Neutrophil (primary cell): ENCODE data around the gene CD6.

ENCODE experiments used
- H3K27ac ChIP-seq: fragments of 200-600 bp; sonication (generic); 2 replicates; pipeline ENCODE4 v1.5.1; 2016; ENCODE audit warnings: mild to moderate bottlenecking, moderate library complexity
- H3K27me3 ChIP-seq: fragments of 200-600 bp; sonication (generic); 2 replicates; pipeline ENCODE4 v1.6.0; 2016; ENCODE audit warnings: mild to moderate bottlenecking
- H3K36me3 ChIP-seq: fragments of 200-600 bp; sonication (generic); 2 replicates; pipeline ENCODE4 v1.5.1; 2017
- H3K4me1 ChIP-seq, 2 experiments: fragments of 200-600 bp in 1 of 2; sonication (generic) in 1 of 2; 1 replicate in 1 of 2; 2 replicates in 1 of 2; pipeline versions ENCODE4 v1.5.1 to v1.6.1; 2013 to 2016; ENCODE audit warnings: low read depth in 1 of 2, low read length in 1 of 2, mild to moderate bottlenecking in 1 of 2, moderate library complexity in 1 of 2; ENCODE audit not compliant: control insufficient read depth in 1 of 2, insufficient read depth in 1 of 2
- H3K4me3 ChIP-seq, 2 experiments: fragments of 200-600 bp in 1 of 2; sonication (generic) in 1 of 2; 1 replicate in 1 of 2; 2 replicates in 1 of 2; pipeline ENCODE4 v1.5.1; 2013 to 2016; ENCODE audit warnings: low read depth in 1 of 2, low read length in 1 of 2, mild to moderate bottlenecking in 1 of 2, moderate library complexity in 1 of 2
- H3K9me3 ChIP-seq: fragments of 200-600 bp; sonication (generic); 2 replicates; pipeline ENCODE4 v1.5.1; 2016
- CTCF ChIP-seq: fragments of 200-600 bp; sonication (generic); IDR thresholded peaks from 2 replicates; pipeline ENCODE4 v1.5.1; 2016; ENCODE audit warnings: antibody characterized with exemption

Gene CD6

GRCh38 chr11:60927061-60927592 lies 44.4 kb upstream of the CD6 start:
- Histone ChIP-seq H3K36me3 (peaks cover 4% of the 10 kb centered on the region), H3K27ac (no peak overlapping the region), H3K4me1 (peaks cover 0 to 6% of the 10 kb centered on the region in 2 experiments), H3K27me3 (peaks cover 97% of the 10 kb centered on the region), H3K4me3 (no peak overlapping the region), H3K9me3 (no peaks in the 10 kb centered on the region)
- no peak for TF ChIP-seq CTCF

- Histone ChIP-seq H3K4me3 (no peak overlapping the region), H3K27me3 (peaks cover 99% of the 10 kb centered on the region), H3K27ac (no peak overlapping the region), H3K36me3 (no peaks in the 10 kb centered on the region), H3K4me1 (peaks cover 0 to 6% of the 10 kb centered on the region in 2 experiments), H3K9me3 (no peaks in the 10 kb centered on the region)
- TF ChIP-seq CTCF, result no peak
These were observed 43.9 kb upstream of the CD6 start for GRCh38 chr11:60927600-60927999.

- Histone ChIP-seq H3K9me3 (no peaks in the 10 kb centered on the region), H3K36me3 (no peaks in the 10 kb centered on the region), H3K4me3 (no peak overlapping the region), H3K27me3 (peaks cover 98% of the 10 kb centered on the region), H3K4me1 (peaks cover 0 to 6% of the 10 kb centered on the region in 2 experiments), H3K27ac (no peak overlapping the region)
- no peak for TF ChIP-seq CTCF
These were observed 42.9 kb upstream of the CD6 start for GRCh38 chr11:60928563-60929001.

- H3K36me3 ChIP-seq, result no peaks in the 10 kb centered on the region
- no peaks in the 10 kb centered on the region for H3K9me3 ChIP-seq
- H3K4me3 ChIP-seq, result no peak overlapping the region
- H3K4me1 ChIP-seq, result no peaks in the 10 kb centered on the region
- no peak for TF ChIP-seq CTCF
- no peak overlapping the region for H3K27ac ChIP-seq
- H3K27me3 ChIP-seq, result peaks cover 91% of the 10 kb centered on the region
These were observed 41.7 kb upstream of the CD6 start for GRCh38 chr11:60929764-60930163.

GRCh38 chr11:60930394-60930793 lies 41.1 kb upstream of the CD6 start:
- TF ChIP-seq CTCF, result no peak
- no peaks in the 10 kb centered on the region for H3K36me3 ChIP-seq
- H3K4me3 ChIP-seq, result no peak overlapping the region
- H3K9me3 ChIP-seq, result no peaks in the 10 kb centered on the region
- no peaks in the 10 kb centered on the region for H3K4me1 ChIP-seq
- H3K27ac ChIP-seq, result no peak overlapping the region
- peaks cover 85% of the 10 kb centered on the region for H3K27me3 ChIP-seq

GRCh38 chr11:60931917-60932316 lies 39.6 kb upstream of the CD6 start:
- Histone ChIP-seq H3K4me3 (no peak overlapping the region), H3K36me3 (peaks cover 12% of the 10 kb centered on the region), H3K27ac (no peak overlapping the region), H3K4me1 (no peaks in the 10 kb centered on the region), H3K27me3 (peaks cover 70% of the 10 kb centered on the region), H3K9me3 (no peaks in the 10 kb centered on the region)
- TF ChIP-seq CTCF, result no peak
